RWPE2 (cell line): Measurements from ENCODE around the gene NAXD.

Experiments
- ATAC-seq: fragments of 200-7000 bp; cut with Tn5 transposase; 3 replicates; pipeline ENCODE4 v1.9.1; 2021; ENCODE audit warnings: low read depth
- DNase-seq: peaks from one replicate; pipeline ENCODE4 v3.0.0-alpha.2; 2020; ENCODE audit warnings: low spot score
- H3K27ac ChIP-seq: fragments of 450-650 bp; 2 replicates; pipeline ENCODE4 v1.5.1; 2017; ENCODE audit warnings: mild to moderate bottlenecking; ENCODE audit not compliant: poor library complexity, severe bottlenecking
- H3K27me3 ChIP-seq: fragments of 250-450 bp; sonication (Bioruptor Pico); 2 replicates; pipeline ENCODE4 v1.5.1; 2021; ENCODE audit warnings: mild to moderate bottlenecking, moderate library complexity; ENCODE audit not compliant: insufficient read depth, poor library complexity, severe bottlenecking
- H3K36me3 ChIP-seq: fragments of 250-450 bp; sonication (Bioruptor Pico); 2 replicates; pipeline ENCODE4 v1.5.1; 2020; ENCODE audit warnings: low read depth, mild to moderate bottlenecking, moderate library complexity
- H3K4me1 ChIP-seq: fragments of 250-450 bp; sonication (Bioruptor Pico); 2 replicates; pipeline ENCODE4 v1.5.1; 2021; ENCODE audit warnings: mild to moderate bottlenecking, moderate library complexity; ENCODE audit not compliant: insufficient read depth, poor library complexity, severe bottlenecking
- H3K4me3 ChIP-seq: fragments of 250-450 bp; sonication (Bioruptor Pico); 2 replicates; pipeline ENCODE4 v1.5.1; 2021; ENCODE audit warnings: mild to moderate bottlenecking, moderate library complexity; ENCODE audit not compliant: severe bottlenecking
- H3K9me3 ChIP-seq: fragments of 250-450 bp; sonication (Bioruptor Pico); 2 replicates; pipeline ENCODE4 v1.5.1; 2021; ENCODE audit warnings: mild to moderate bottlenecking, moderate library complexity; ENCODE audit not compliant: severe bottlenecking
- TF ChIP-seq, protein P1 (sequence below): fragments of 450-650 bp; IDR thresholded peaks from one replicate; pipeline ENCODE4 v1.5.1; 2017; ENCODE audit warnings: mild to moderate bottlenecking, moderate library complexity; ENCODE audit not compliant: poor library complexity, severe bottlenecking

Gene NAXD

DNA sequence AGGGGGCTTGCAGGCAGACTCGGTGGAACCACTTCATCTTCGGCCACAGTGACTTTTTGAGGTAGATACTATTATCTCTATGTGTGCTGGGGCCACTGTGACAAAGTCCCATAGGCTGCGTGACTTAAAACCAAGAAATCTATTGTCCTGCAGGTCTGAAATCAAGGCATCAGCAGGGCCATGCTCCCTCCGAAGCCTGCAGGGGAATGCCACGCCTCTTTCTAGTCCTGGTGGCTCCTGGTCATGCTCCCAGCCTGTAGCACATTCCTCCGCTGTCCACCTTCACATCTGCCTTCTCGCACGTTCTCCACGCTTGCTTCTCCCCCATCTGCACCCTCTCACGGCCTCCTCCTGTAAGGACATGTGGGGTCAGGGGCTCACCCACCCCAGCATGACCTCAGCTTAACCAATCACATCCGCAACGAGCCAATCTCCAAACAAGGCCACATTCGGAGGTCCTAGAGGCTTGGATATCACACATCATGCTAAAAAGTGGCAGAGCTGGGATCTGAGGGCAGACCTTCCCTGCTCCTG, 32.9 kb upstream of the NAXD start:
- H3K9me3 ChIP-seq: no peaks in the 10 kb centered on the region
- DNase-seq (no peak), ATAC-seq (no peak)
- H3K27ac ChIP-seq: no peak overlapping the region
- no peak overlapping the region for H3K4me3 ChIP-seq
- no peaks in the 10 kb centered on the region for H3K27me3 ChIP-seq
- H3K4me1 ChIP-seq: no peaks in the 10 kb centered on the region
- no peaks in the 10 kb centered on the region for H3K36me3 ChIP-seq
- TF ChIP-seq, protein P1, sequence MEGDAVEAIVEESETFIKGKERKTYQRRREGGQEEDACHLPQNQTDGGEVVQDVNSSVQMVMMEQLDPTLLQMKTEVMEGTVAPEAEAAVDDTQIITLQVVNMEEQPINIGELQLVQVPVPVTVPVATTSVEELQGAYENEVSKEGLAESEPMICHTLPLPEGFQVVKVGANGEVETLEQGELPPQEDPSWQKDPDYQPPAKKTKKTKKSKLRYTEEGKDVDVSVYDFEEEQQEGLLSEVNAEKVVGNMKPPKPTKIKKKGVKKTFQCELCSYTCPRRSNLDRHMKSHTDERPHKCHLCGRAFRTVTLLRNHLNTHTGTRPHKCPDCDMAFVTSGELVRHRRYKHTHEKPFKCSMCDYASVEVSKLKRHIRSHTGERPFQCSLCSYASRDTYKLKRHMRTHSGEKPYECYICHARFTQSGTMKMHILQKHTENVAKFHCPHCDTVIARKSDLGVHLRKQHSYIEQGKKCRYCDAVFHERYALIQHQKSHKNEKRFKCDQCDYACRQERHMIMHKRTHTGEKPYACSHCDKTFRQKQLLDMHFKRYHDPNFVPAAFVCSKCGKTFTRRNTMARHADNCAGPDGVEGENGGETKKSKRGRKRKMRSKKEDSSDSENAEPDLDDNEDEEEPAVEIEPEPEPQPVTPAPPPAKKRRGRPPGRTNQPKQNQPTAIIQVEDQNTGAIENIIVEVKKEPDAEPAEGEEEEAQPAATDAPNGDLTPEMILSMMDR: no peak

DNA sequence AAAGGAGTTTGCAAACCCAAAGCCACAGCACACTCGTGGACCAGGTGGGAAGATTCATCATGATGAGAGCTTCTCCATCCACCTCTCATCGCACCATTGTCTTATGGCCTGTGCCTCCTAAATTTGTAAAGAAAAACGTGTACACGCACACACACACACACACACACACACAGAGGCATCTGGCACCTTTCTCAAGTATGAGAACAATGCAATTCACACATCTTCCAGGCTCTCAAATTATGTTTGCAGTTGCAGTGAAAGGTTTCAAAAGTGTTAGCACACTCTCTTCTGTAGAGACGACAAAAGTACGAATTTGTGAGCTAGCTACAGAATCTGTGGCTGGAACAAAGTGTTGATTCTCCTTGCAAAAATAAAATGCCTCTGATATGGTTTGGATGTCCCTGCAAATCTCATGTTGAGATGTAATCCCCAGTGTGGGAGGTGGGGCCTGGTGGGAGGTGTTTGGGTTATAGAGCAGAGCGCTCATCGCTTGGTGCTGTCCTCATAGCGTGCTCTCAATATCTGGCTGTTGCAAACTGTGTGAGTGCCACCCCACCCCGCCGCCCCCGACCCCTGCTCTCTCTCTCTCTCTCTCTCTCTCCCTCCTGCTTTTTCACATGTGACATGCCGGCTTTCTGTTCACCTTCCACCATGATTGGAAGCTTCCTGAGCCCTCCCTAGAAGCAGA, 32.0 kb upstream of the NAXD start:
- Histone ChIP-seq H3K4me1 (no peaks in the 10 kb centered on the region), H3K27ac (no peak overlapping the region), H3K36me3 (no peaks in the 10 kb centered on the region), H3K27me3 (no peaks in the 10 kb centered on the region), H3K4me3 (no peak overlapping the region), H3K9me3 (no peaks in the 10 kb centered on the region)
- no peak for ATAC-seq
- TF ChIP-seq, protein P1: no peak
- no peak for DNase-seq

DNA sequence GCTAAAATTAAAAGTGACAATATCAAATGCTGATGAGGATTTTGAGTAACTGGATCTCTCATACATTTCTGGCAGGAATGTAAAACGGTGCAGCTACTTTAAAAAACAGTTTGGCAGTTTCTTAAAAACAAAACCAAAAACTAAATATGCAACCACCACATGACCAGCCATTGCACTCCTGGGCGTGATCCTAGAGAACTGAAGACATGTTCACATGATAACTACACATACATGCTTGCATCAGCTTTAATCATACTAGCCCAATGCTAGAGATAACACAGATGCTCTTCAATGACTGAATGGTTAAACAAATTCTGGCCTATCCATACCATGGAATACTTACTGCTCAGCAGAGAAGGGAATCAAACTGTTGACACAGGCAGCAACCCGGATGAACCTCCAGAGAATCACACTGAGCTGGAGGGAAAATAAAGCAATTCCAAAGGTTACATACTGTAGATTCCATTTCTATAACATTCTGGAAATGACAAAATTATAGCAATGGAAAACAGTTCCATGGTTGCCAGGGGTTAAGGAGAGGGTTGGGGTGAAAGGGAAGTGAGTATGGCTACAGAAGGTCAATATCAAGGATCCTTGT, 25.5 kb upstream of the NAXD start:
- TF ChIP-seq, protein P1: no peak
- H3K4me1 ChIP-seq: peaks cover 7% of the 10 kb centered on the region
- no peak overlapping the region for H3K4me3 ChIP-seq
- no peak overlapping the region for H3K27ac ChIP-seq
- no peak for DNase-seq
- no peak for ATAC-seq
- H3K36me3 ChIP-seq: no peaks in the 10 kb centered on the region
- H3K9me3 ChIP-seq: no peaks in the 10 kb centered on the region
- H3K27me3 ChIP-seq: no peaks in the 10 kb centered on the region

DNA sequence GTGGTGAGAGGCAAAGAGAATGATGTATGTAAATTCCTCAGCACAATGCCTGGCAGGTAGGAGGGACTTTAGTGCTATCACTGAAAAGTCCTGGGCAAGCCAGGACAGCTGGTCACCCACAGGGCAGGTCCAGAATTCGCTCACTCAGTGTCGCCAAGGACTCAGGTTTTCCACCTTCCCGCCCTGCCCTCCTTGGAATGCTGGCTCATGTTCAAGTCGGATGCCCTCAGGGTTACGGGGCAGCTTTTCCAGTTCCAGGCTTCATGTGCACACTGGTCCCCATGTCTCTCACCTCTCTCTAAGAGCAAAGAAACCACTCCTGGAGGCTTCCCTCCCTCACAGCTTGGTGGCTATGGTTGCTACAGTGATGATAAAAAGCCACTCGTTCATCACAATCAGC, 24.8 kb upstream of the NAXD start:
- ATAC-seq: peak; percentile 63
- Histone ChIP-seq H3K36me3 (no peaks in the 10 kb centered on the region), H3K9me3 (no peaks in the 10 kb centered on the region), H3K4me3 (no peak overlapping the region), H3K27me3 (no peaks in the 10 kb centered on the region), H3K27ac (no peak overlapping the region), H3K4me1 (peaks cover 7% of the 10 kb centered on the region)
- no peak for DNase-seq
- TF ChIP-seq, protein P1: no peak

DNA sequence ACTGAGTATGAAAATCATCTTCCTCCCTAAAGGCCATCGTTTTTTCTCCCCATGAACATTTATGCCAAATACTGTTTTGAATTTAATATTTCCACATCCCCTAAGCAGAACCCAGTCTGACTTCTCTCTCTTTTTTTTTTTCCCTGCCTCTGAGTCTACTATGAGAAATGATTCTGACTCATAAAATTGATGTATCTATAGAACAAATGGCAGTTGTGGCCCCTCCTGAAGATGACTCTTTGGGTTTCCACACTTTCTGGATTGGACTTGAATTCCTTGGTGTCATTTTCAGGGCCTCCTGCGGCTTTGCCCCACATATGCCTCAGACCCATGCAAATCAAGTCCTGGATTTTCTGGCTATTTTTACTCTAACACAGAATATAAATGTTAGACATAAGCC, 22.7 kb upstream of the NAXD start:
- Histone ChIP-seq H3K4me3 (no peak overlapping the region), H3K9me3 (no peaks in the 10 kb centered on the region), H3K36me3 (no peaks in the 10 kb centered on the region), H3K4me1 (peaks cover 7% of the 10 kb centered on the region), H3K27ac (no peak overlapping the region), H3K27me3 (no peaks in the 10 kb centered on the region)
- TF ChIP-seq, protein P1: no peak
- no peak for DNase-seq
- ATAC-seq: no peak; the same call in 2 of the 3 replicates
